Left ventricle myocardium inferior (tissue), 1 donor: ENCODE measurements around the gene SCAMP2. TPM values are rescaled to one million over a fixed set of nuclear protein-coding genes. Genes with fewer than 3 reads are reported as not detected.

Experiments
- DNase-seq: peaks from one replicate; pipeline ENCODE4 v3.0.0-alpha.2; 2020
- H3K27ac ChIP-seq: fragments of 200-600 bp; replicated peaks from 2 replicates; pipeline ENCODE4 v1.8.0; 2021
- H3K27me3 ChIP-seq: fragments of 200-600 bp; 2 replicates; pipeline ENCODE4 v1.8.0; 2021; ENCODE audit warnings: low read depth
- H3K36me3 ChIP-seq: fragments of 200-600 bp; 2 replicates; pipeline ENCODE4 v1.8.0; 2021
- H3K4me1 ChIP-seq: fragments of 200-600 bp; 2 replicates; pipeline ENCODE4 v1.8.0; 2021
- H3K4me3 ChIP-seq: fragments of 200-600 bp; 2 replicates; pipeline ENCODE4 v1.8.0; 2021; ENCODE audit warnings: mild to moderate bottlenecking, moderate library complexity
- H3K9me3 ChIP-seq: fragments of 200-600 bp; replicated peaks from 2 replicates; pipeline ENCODE4 v1.8.0; 2021
- CTCF ChIP-seq: fragments of 200-600 bp; IDR thresholded peaks from 2 replicates; pipeline ENCODE4 v1.8.0; 2021; ENCODE audit warnings: antibody characterized with exemption, mild to moderate bottlenecking, borderline replicate concordance
- intact Hi-C: fragments of 100-400 bp; cut with micrococcal nuclease; formaldehyde crosslinking; loops from one replicate; pipeline ENCODE4 v1.11.0; 2022
- total RNA-seq: library from RNA; stranded (reverse); fragmentation: NEBNext Ultra II Directional; extraction: Animal tissue kit (Norgen Biotek cat#: 25700); gene quantifications from one replicate; pipeline ENCODE4 v1.2.1, GENCODE V29; 2021
- donor health status: DM: no; HTN: yes; CAD: no; lungs with severe emphysema.

Gene SCAMP2
- total RNA-seq, 1 donor from 2014 or later, result 40.7 TPM

GRCh38 chr15:74836846-74837245 lies 36.3 kb downstream of the SCAMP2 start:
- Histone ChIP-seq H3K27me3 (no peaks in the 10 kb centered on the region), H3K27ac (no peak overlapping the region), H3K4me3 (no peak overlapping the region), H3K9me3 (no peaks in the 10 kb centered on the region), H3K36me3 (peaks cover 13% of the 10 kb centered on the region), H3K4me1 (peaks cover 14% of the 10 kb centered on the region)
- TF ChIP-seq CTCF, result no peak
- DNase-seq, result no peak
- intact Hi-C loops, result no loop called here

- Histone ChIP-seq H3K36me3 (peaks cover 13% of the 10 kb centered on the region), H3K27ac (no peak overlapping the region), H3K9me3 (no peaks in the 10 kb centered on the region), H3K27me3 (no peaks in the 10 kb centered on the region), H3K4me1 (peaks cover 18% of the 10 kb centered on the region), H3K4me3 (no peak overlapping the region)
- peak; percentile 57 for DNase-seq
- peak; percentile 80 for TF ChIP-seq CTCF
- intact Hi-C loops, result no loop called here
Observed at GRCh38 chr15:74835312-74835823, 37.8 kb downstream of the SCAMP2 start.

GRCh38 chr15:74833376-74834107 lies 39.6 kb downstream of the SCAMP2 start:
- peaks cover 5% of the 10 kb centered on the region for H3K27me3 ChIP-seq
- peaks cover 4% of the 10 kb centered on the region for H3K36me3 ChIP-seq
- intact Hi-C loops, result no loop called here
- no peaks in the 10 kb centered on the region for H3K9me3 ChIP-seq
- H3K4me1 ChIP-seq, result peaks cover 18% of the 10 kb centered on the region
- no peak overlapping the region for H3K4me3 ChIP-seq
- TF ChIP-seq CTCF, result no peak
- no peak overlapping the region for H3K27ac ChIP-seq
- DNase-seq, result no peak

GRCh38 chr15:74832826-74833225 lies 40.3 kb downstream of the SCAMP2 start:
- no peak for TF ChIP-seq CTCF
- H3K36me3 ChIP-seq, result no peaks in the 10 kb centered on the region
- no peak for DNase-seq
- H3K4me3 ChIP-seq, result no peak overlapping the region
- H3K9me3 ChIP-seq, result no peaks in the 10 kb centered on the region
- H3K4me1 ChIP-seq, result peaks cover 18% of the 10 kb centered on the region
- no peak overlapping the region for H3K27ac ChIP-seq
- H3K27me3 ChIP-seq, result peaks cover 12% of the 10 kb centered on the region
- intact Hi-C loops, result no loop called here

- no peaks in the 10 kb centered on the region for H3K9me3 ChIP-seq
- no peak overlapping the region for H3K4me3 ChIP-seq
- H3K27ac ChIP-seq, result peak overlapping the region; percentile 80
- no peaks in the 10 kb centered on the region for H3K36me3 ChIP-seq
- TF ChIP-seq CTCF, result no peak
- peaks cover 18% of the 10 kb centered on the region for H3K4me1 ChIP-seq
- H3K27me3 ChIP-seq, result peaks cover 21% of the 10 kb centered on the region
- intact Hi-C loops, result no loop called here
- no peak for DNase-seq
Observed at GRCh38 chr15:74831813-74832495, 41.2 kb downstream of the SCAMP2 start.
